WERI-Rb-1 (cell line): ENCODE measurements around the gene THUMPD1.
"Not testable (repeated sequence)": the region's sequence is repeated elsewhere in the genome, so short reads cannot be mapped to it uniquely, and the experiment has no call there.

Experiments
- DNase-seq: peaks from one replicate; pipeline ENCODE4 v3.0.0-alpha.2; 2020
- H3K27ac ChIP-seq: fragments of 250-450 bp; sonication (Bioruptor Pico); 2 replicates; pipeline ENCODE4 v1.5.1; 2020; ENCODE audit warnings: mild to moderate bottlenecking, moderate library complexity
- H3K27me3 ChIP-seq: fragments of 250-450 bp; sonication (Bioruptor Pico); 2 replicates; pipeline ENCODE4 v1.5.1; 2021; ENCODE audit warnings: mild to moderate bottlenecking, low read depth, moderate library complexity; ENCODE audit not compliant: insufficient read depth, severe bottlenecking
- H3K36me3 ChIP-seq: fragments of 250-450 bp; sonication (Bioruptor Pico); 2 replicates; pipeline ENCODE4 v1.5.1; 2020; ENCODE audit warnings: mild to moderate bottlenecking, moderate library complexity
- H3K4me3 ChIP-seq: 2 replicates; pipeline ENCODE4 v1.5.1; 2011; ENCODE audit warnings: low read depth, mild to moderate bottlenecking, control low read depth, low read length
- H3K9me3 ChIP-seq: fragments of 250-450 bp; sonication (Bioruptor Pico); 2 replicates; pipeline ENCODE4 v1.5.1; 2021; ENCODE audit warnings: mild to moderate bottlenecking, moderate library complexity; ENCODE audit not compliant: severe bottlenecking
- TF ChIP-seq, protein P1 (sequence below): IDR thresholded peaks from 2 replicates; pipeline ENCODE4 v1.5.1; 2011; ENCODE audit warnings: low read depth, mild to moderate bottlenecking, control low read depth, inconsistent platforms, low read length

Gene THUMPD1

DNA sequence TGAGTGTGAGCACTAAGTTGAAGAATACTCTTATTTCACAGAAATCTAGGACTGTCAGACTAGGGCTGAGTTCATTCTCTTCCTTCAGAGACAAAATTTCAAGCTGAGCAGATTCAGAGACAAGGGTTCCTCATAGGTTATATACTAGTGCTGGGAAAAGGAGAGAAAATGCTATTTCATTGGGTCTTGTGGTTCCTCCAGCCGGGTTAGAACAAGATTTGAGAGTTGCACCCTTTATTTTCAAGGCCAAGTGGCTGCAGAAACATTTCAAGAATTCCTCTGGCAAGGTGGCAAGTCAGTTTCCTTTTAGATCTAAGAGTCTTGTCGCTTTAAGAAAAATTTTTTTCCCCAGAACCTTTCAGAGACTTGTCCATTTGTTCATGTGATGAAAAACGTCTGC is 6.8 kb downstream of the THUMPD1 start:
- no peak overlapping the region for H3K4me3 ChIP-seq
- no peaks in the 10 kb centered on the region for H3K9me3 ChIP-seq
- peaks cover 34% of the 10 kb centered on the region for H3K36me3 ChIP-seq
- no peak overlapping the region for H3K27ac ChIP-seq
- H3K27me3 ChIP-seq: no peaks in the 10 kb centered on the region
- no peak for DNase-seq
- TF ChIP-seq, protein P1, sequence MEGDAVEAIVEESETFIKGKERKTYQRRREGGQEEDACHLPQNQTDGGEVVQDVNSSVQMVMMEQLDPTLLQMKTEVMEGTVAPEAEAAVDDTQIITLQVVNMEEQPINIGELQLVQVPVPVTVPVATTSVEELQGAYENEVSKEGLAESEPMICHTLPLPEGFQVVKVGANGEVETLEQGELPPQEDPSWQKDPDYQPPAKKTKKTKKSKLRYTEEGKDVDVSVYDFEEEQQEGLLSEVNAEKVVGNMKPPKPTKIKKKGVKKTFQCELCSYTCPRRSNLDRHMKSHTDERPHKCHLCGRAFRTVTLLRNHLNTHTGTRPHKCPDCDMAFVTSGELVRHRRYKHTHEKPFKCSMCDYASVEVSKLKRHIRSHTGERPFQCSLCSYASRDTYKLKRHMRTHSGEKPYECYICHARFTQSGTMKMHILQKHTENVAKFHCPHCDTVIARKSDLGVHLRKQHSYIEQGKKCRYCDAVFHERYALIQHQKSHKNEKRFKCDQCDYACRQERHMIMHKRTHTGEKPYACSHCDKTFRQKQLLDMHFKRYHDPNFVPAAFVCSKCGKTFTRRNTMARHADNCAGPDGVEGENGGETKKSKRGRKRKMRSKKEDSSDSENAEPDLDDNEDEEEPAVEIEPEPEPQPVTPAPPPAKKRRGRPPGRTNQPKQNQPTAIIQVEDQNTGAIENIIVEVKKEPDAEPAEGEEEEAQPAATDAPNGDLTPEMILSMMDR: no peak

DNA sequence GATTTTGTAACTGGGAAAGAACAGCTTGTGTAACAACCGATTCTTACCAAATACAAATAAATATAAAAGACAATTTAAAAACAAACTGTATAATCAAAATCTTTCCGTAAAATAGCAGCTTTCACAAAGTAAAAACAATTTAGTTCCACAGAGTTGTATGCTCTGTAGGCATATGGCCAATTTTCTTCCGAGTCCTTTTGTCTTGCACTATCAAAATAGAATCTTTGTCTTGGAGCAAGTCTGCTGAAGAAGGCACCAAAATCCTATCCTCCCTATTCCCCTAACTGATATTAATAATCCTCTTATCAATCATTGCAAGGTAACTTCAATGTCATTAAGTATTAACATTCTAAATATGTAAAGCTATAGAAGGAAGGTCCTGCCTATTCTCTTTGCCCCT is 7.6 kb downstream of the THUMPD1 start:
- TF ChIP-seq, protein P1: no peak
- H3K9me3 ChIP-seq: no peaks in the 10 kb centered on the region
- no peaks in the 10 kb centered on the region for H3K27me3 ChIP-seq
- no peak overlapping the region for H3K4me3 ChIP-seq
- H3K27ac ChIP-seq: no peak overlapping the region
- DNase-seq: no peak
- H3K36me3 ChIP-seq: peaks cover 29% of the 10 kb centered on the region

DNA sequence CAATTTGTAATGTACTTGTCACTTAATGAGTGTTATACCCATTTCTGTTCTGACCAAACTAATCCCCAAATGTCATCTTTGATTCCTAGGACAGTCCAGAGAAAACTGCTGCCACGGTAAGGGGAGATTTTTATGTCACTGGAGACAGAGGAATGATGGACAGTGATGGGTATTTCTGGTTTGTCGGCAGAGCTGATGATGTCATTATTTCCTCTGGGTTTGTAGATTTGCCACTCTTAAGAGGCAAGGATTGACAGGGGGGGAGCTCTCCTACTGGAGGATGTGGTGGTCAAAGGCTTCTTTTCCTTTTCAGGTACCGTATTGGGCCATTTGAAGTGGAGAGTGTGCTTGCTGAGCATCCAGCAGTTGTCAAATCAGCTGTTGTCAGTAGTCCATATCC is 12.5 kb downstream of the THUMPD1 start:
- H3K36me3 ChIP-seq: no peaks in the 10 kb centered on the region
- TF ChIP-seq, protein P1: no peak
- no peak overlapping the region for H3K27ac ChIP-seq
- H3K27me3 ChIP-seq: no peaks in the 10 kb centered on the region
- H3K9me3 ChIP-seq: no peaks in the 10 kb centered on the region
- no peak overlapping the region for H3K4me3 ChIP-seq
- DNase-seq: no peak

DNA sequence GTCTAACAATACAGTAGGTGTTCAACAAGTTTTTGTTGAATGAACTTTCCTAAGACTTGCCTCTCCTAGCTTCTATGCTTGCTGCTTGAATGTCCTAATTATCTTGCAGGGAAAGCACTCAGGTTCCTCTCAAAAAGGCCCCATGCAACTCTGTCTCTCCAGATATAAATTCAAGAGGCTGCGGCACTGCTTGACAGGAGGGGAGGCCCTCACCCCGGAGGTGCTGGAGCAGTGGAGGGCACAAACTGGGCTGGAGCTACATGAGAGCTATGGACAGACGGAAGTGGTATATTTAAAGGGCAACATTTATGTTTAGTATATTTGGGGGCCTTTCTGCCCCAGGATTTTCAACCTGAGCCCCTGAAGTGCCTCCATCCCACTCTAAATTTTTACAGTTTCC is 14.4 kb downstream of the THUMPD1 start:
- H3K27me3 ChIP-seq: no peaks in the 10 kb centered on the region
- no peak for DNase-seq
- H3K36me3 ChIP-seq: no peaks in the 10 kb centered on the region

DNA sequence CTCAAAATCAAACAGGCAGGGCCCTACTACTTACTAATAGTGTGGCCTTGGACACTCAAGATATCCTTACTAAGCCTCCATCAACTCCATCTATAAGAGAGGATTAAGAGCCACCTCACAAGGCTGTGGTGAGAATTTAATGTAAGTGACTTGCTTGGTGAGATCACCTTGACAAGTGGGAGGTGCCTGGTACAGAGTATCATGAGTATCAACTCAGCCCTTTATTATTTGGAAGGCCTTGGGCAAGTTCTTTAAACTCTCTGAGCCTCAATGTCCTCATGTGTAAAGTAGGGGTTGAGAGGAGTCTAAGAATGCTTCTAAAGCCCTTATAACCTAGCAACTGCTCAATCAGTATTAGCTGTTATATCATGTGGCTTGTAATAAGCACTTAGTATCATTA is 15.0 kb downstream of the THUMPD1 start:
- Histone ChIP-seq H3K27me3 (no peaks in the 10 kb centered on the region), H3K27ac (no peak overlapping the region), H3K36me3 (no peaks in the 10 kb centered on the region), H3K9me3 (no peaks in the 10 kb centered on the region), H3K4me3 (no peak overlapping the region)
- peak; percentile 24 for DNase-seq
- TF ChIP-seq, protein P1: no peak

More for the DNA sequence above, 14.4 kb downstream of the THUMPD1 start:
- Histone ChIP-seq H3K4me3 (no peak overlapping the region), H3K9me3 (no peaks in the 10 kb centered on the region), H3K27ac (no peak overlapping the region)
- TF ChIP-seq, protein P1: no peak

DNA sequence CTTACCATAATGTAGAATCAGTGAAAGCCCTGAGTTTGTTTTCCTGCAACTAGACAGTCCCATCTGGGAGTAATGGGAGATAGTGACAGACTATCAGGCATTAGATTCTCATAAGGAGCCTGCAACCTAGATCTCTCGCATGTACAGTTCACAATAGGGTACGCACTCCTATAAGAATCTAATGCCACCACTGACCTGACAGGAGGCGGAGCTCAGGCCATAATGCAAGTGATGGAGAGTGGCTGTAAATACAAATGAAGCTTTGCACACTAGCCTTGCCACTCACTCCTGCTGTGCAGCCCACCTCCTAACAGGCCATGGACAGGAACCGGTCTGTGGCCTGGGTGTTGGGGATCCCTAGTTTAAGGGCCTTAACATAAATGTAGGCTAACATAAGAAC is 21.4 kb downstream of the THUMPD1 start:
- TF ChIP-seq, protein P1: no peak
- no peak overlapping the region for H3K4me3 ChIP-seq

DNA sequence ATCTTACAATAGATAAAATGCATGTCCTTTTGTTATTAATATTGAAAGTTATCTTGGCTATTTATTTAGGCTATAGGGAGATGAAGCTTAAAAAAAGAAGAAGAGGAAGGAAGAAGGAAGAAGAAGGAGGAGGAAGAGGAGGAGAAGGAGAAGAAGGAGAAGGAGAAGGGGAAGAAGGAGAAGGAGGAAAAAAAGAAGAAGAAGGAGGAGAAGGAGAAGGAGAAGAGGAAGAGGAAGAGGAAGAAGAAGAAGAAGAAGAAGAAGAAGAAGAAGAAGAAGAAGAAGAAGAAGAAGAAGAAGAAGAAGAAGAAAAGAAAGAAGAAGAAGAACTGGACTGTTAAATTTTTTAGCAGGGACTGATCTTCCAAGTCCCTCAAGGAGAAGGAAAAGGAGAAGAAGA is 23.9 kb downstream of the THUMPD1 start:
- DNase-seq, H3K27me3 ChIP-seq, H3K27ac ChIP-seq, H3K4me3 ChIP-seq, H3K36me3 ChIP-seq, H3K9me3 ChIP-seq: not testable (repeated sequence)

More for the DNA sequence above, 21.4 kb downstream of the THUMPD1 start:
- Histone ChIP-seq H3K36me3 (no peaks in the 10 kb centered on the region), H3K9me3 (no peaks in the 10 kb centered on the region), H3K27me3 (no peaks in the 10 kb centered on the region), H3K27ac (no peak overlapping the region)
- DNase-seq: no peak
